CD4-positive, alpha-beta T cell treated with Interleukin-4 for 1 hour (primary cell): ENCODE data around the gene SLC28A3.

ENCODE experiments used
- DNase-seq, 2 donors: peaks; one replicate each; pipeline ENCODE4 v3.0.0-alpha.2; 2020 to 2022

Gene SLC28A3

GRCh38 chr9:84339503-84339902 lies 1.1 kb downstream of the SLC28A3 start:
- DNase-seq, result no peak

DNA sequence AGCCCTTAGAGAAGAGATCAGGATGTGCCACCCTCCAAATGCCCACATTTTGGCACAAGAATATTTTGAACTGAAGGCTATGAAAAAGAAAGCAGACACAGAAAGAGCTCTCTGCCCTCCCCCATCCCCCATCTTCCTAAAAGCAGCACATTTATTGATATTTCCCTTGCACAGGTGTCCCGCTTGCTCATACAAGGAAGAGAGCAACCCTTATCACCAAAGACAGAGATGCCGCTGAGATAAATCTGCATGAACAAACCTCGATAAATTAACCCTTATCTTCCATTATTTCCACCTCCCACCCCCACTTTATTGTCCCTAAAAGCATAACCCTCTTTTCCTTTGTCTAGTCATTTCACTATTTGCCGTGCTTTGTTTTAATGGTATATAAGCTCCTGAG lies 1.8 kb downstream of the SLC28A3 start:
- DNase-seq, result no peak

DNA sequence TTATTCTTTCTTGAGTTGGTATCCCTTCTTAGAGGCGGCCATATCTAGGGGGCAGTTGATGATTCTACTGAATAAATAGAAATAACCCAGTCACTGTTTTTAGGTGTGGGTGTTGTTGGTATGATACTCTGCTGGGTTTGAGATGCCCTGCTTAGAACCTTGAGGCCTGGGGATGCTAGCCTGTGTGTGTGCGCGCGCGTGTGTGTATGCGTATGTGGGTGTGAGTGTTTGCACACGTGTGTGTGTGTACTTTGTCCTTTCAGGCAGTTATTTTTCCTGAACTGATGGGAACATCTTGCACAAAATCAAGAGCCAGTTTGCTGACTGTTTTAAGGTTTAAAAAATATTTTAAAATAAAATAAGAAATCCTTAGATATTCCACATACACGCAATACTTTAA lies 3.3 kb downstream of the SLC28A3 start:
- DNase-seq, result no peak

DNA sequence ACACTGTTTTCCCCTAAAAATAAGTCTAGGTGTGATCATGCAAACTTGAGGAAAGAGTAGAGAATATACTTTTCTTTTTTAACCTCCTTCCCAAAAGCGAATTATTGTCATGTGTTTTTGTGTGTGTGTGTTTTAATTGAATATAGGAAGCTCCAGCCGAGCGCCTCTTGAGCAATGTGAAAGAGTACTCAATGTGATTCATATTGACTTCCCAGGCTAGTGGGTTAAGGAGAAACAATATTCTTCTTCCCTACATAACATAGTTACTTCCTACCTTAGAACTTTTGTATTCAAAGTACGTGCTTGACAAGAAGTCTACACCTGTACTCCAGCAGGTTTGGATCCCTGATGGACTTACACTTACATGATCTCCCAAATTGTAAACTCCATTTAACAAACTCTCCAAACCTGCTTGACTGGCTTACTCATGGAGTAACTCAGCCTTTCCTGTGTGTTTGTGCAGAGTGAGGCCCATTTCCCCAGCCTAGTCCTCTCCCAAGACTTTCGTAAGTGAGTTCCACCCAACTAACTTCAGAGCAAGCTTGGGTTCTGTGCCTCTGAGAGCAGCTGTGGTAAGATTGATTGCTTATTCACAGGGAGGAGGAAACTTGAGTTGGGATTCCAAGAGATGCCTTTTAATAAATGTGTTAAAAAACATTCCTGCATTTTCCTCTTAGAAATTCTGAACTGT lies 9.3 kb downstream of the SLC28A3 start:
- no peak for DNase-seq

DNA sequence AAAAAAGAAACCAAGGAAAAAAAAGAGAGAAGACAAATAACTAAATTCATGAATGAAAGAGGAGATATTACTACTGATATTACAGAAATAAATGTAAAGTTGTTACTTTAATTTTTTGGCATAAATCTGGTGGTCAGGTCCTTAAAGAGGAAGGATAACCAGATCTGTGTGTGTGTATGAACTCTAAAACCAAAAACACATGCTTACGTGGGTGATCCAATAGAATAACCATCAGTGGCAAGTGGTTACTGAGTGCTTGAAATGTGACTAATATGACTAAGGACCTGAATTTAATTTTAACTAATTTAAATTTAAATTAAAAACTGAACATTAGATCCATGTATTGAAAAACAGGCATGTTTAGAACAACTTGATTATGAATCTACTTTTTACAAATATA lies 10.3 kb downstream of the SLC28A3 start:
- no peak for DNase-seq

DNA sequence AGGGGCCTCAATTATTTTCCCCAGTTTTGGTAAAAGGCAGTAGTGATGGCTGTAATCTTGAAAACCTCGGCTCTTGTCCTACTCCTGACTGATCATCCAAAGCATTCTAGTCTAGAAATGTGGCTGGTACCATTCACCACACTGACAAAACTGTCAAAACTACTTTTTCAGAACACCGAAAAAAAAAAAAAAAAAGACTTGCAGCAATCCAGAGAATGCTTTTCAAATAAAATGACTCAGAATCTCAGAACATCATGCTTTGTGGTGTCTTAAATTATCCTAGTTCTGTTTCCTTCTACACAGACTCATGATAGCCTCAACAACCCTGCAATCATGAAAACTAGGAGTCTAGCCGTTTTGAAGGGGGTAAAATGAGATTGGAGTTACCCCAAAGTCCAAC lies 13.4 kb downstream of the SLC28A3 start:
- DNase-seq, result no peak

GRCh38 chr9:84325347-84325973 lies 15.1 kb downstream of the SLC28A3 start:
- DNase-seq, result no peak

- no peak for DNase-seq
Measured at GRCh38 chr9:84324811-84325210, 15.7 kb downstream of the SLC28A3 start.

GRCh38 chr9:84323858-84324257 lies 16.7 kb downstream of the SLC28A3 start:
- DNase-seq, result no peak

DNA sequence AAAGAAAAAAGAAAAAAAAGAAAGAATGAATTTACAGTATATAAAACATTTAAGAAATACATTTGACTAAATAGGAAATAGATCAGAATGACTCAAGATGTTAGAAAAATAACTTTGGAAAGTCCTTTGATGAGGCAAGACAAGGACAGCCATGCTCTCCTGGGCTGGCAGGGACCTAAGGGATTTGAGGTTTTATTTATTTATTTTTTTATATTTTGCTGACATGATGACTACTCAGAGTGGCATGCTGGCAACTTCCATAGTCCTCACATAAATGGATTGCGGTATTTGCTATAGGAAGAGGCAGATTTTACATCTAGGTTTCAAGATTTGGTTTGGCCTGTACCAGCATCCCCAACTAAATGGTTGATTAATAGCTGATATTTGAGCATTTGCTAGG lies 17.7 kb downstream of the SLC28A3 start:
- DNase-seq, result no peak

GRCh38 chr9:84320231-84320630 lies 20.3 kb downstream of the SLC28A3 start:
- DNase-seq, result no peak

GRCh38 chr9:84319632-84320031 lies 20.9 kb downstream of the SLC28A3 start:
- no peak for DNase-seq

DNA sequence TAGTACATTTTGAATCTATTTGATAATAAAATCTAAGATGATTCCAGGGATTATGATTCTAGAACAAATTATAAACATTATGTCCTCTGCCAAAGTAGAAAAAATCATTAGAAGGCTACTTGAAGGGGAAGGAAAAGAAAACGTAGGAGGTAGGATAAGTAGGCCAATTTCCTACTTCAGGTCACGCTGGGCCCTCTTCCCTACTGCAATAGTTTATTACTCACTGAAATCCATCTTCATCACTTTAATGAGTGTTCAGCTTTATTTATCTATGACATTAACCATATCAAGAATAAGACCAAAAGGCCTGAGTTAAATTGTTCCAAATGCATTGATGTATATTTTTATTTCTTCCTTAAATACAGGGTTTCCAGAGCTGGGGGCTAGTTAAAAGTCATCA lies 21.6 kb downstream of the SLC28A3 start:
- no peak for DNase-seq

- no peak for DNase-seq
Measured at GRCh38 chr9:84317563-84317962, 23.0 kb downstream of the SLC28A3 start.

- DNase-seq, result peak; percentile 47 to 51
Measured at GRCh38 chr9:84315278-84315877, 25.2 kb downstream of the SLC28A3 start.

DNA sequence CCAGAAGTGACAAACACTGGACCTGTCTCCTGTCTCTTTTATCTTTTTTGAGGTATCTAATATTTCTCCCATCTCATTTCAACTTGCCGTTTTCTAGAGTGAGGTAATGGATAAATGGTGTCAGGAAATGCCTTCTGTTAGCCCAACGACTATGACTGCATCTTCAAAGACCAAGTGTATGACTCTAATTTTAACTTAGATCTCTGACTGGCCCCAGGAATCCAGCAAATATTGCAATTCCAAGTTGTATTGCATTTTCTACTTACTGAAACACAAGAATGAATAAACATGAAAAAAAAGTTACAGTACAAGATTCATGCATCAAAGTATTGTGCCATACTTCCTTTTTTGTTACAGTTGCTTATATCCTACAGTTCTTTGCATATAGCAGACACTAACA lies 26.3 kb downstream of the SLC28A3 start:
- DNase-seq, result no peak

DNA sequence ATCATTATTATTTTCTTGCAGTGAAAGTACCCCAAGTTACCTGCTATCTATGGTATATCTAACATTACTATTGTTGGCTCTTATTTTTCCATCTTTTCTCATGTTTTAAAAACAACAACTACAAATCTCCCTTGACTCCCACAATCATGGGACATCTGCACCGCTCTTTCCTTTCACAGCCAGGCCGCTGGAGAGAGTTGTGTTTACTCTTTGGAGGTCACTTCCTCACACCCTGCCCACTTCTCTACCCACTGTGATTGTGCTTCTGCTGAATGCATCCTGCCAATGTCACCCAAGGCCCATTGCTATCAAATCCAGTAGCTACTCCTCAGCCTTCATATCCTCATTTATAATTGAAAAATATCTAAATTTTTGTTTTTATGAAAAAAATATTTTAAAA lies 29.7 kb downstream of the SLC28A3 start:
- no peak for DNase-seq

GRCh38 chr9:84305497-84306131 lies 34.9 kb downstream of the SLC28A3 start:
- no peak for DNase-seq

DNA sequence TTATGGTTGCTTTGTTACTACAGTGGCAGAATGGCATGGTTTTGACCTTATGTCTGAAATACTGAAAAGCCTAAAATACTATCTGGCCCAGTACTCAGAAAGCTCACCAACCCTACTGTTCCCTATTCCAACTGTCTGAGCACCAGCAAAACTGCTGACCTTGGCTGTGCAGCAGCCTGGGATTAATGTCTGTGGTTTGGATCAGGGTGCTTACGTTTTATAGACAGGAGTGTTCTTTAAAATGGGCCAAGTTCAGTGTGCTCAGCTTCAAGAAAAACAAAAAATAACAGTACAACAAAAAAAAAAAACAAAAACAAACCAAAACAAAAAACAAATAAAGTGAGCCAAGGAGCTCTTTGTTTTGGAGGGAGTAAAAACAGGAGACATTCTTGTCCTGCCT lies 36.4 kb downstream of the SLC28A3 start:
- no peak for DNase-seq

- no peak for DNase-seq
Measured at GRCh38 chr9:84303061-84303460, 37.5 kb downstream of the SLC28A3 start.

DNA sequence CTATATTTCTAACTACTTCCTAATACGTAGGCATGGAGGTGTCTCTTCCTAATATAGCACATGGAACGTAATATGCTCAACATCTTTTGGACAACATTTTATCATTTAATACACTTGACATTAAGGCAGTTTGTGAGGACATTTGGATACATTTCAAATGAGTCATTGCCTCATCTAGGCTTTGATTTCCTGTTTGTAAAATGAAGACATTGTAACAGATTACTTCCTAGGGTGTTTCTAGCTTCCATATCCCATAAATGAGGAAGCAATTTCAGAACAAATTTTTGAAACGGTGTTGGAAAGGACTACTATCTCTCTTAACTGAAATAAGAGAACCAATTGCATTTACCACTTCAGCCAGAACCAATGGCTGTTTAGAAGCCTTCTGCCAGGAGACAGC lies 38.7 kb downstream of the SLC28A3 start:
- no peak for DNase-seq

DNA sequence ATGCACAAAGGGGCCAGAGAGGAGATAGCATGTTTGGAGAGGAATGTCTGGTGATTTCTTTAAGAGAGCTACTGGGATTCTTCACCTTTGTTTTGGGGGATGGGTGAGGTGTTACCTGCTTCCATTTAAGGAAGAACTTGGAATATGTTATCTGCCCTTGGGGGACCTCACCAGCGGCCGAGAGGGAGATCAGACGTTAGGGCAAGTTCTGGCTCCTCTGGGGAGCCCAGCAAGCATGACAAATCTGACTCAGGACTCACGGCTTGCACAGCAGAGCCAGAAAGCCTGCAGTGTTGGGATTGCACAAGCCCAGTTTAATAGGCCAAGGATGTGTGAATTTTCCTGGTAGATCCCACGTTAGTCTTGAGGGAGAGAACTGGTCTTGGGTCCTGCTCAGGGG lies 40.3 kb downstream of the SLC28A3 start:
- no peak for DNase-seq

DNA sequence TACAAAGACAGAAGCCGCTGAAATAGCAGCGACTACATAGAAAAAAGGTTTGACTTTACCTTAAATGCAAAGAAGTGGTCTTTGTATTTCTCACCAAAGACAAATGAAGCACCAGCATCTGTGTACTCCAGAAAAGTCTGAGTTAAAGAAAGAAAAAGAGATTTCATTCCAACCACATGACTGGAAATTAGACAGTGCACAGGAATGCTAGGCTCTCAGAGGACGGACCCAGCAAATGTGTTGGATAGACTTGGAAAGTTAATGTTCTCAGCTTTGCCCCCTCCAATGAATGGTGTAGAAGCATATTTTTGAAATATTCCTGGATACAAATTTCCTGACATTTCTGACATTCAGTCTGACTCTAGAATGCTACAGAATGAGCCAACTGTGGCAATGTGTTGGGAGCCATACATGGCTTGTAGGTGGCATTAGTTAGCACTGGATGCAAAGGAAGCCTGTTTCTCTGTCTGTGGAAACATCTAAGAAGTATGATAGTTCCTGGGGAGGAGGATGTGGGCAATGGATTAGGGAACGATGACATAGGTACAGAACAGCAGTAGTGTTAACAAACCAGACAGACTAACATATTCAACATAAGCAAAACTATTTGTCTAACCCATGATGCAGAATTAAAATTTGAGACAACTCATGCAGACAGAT lies 43.3 kb downstream of the SLC28A3 start:
- DNase-seq, result no peak
